OCI-LY1 (cell line): Measurements from ENCODE around the gene WNT6.

Source experiments
- H2AFZ ChIP-seq: fragments of 200-600 bp; sonication (generic), shearing (Covaris generic); 2 replicates; pipeline ENCODE4 v1.6.0; 2014; ENCODE audit warnings: antibody characterized with exemption, mild to moderate bottlenecking, low read length
- H3F3A ChIP-seq: fragments of 200-600 bp; sonication (generic), shearing (Covaris generic); 2 replicates; pipeline ENCODE4 v1.6.0; 2014; ENCODE audit warnings: mild to moderate bottlenecking, antibody characterized with exemption, low read length, moderate library complexity; ENCODE audit not compliant: insufficient read depth
- H3K27ac ChIP-seq: fragments of 200-600 bp; sonication (generic); 2 replicates; pipeline ENCODE4 v1.5.1; 2014; ENCODE audit warnings: low read length, mixed run types, mild to moderate bottlenecking, low read depth; ENCODE audit not compliant: poor library complexity, severe bottlenecking
- H3K27me3 ChIP-seq: fragments of 200-600 bp; sonication (generic); 2 replicates; pipeline ENCODE4 v1.6.0; 2014; ENCODE audit warnings: antibody characterized with exemption, mild to moderate bottlenecking, low read length, moderate library complexity; ENCODE audit not compliant: insufficient read depth
- H3K36me3 ChIP-seq: fragments of 200-600 bp; sonication (generic); 2 replicates; pipeline ENCODE4 v1.6.1; 2014; ENCODE audit warnings: mild to moderate bottlenecking, antibody characterized with exemption, low read length, moderate library complexity, mixed read lengths; ENCODE audit not compliant: insufficient read depth
- H3K4me1 ChIP-seq: fragments of 200-600 bp; sonication (generic); 2 replicates; pipeline ENCODE4 v1.5.1; 2014; ENCODE audit warnings: mild to moderate bottlenecking, low read length, moderate library complexity; ENCODE audit not compliant: insufficient read depth, severe bottlenecking
- H3K4me2 ChIP-seq: fragments of 200-600 bp; sonication (generic), shearing (Covaris generic); 2 replicates; pipeline ENCODE4 v1.6.1; 2014; ENCODE audit warnings: low read length
- H3K4me3 ChIP-seq: fragments of 200-600 bp; sonication (generic); 2 replicates; pipeline ENCODE4 v1.5.1; 2014; ENCODE audit warnings: low read length, low read depth, mild to moderate bottlenecking, mixed read lengths; ENCODE audit not compliant: poor library complexity, severe bottlenecking
- H3K79me2 ChIP-seq: fragments of 200-600 bp; shearing (Covaris generic); 2 replicates; pipeline ENCODE4 v1.6.1; 2016; ENCODE audit warnings: mixed run types, low read length, mixed read lengths; ENCODE audit not compliant: insufficient read depth
- H3K9ac ChIP-seq: fragments of 200-600 bp; sonication (generic), shearing (Covaris generic); 2 replicates; pipeline ENCODE4 v1.6.1; 2014; ENCODE audit warnings: mild to moderate bottlenecking, low read length, mixed read lengths
- H3K9me2 ChIP-seq: fragments of 200-600 bp; sonication (generic), shearing (Covaris generic); 2 replicates; pipeline ENCODE4 v1.6.1; 2014; ENCODE audit warnings: low read depth, mild to moderate bottlenecking, low read length, mixed read lengths
- H3K9me3 ChIP-seq: fragments of 200-600 bp; shearing (Covaris generic); 2 replicates; pipeline ENCODE4 v1.6.1; 2014; ENCODE audit warnings: low read length, mixed read lengths
- H4K20me1 ChIP-seq: fragments of 200-600 bp; sonication (generic), shearing (Covaris generic); 2 replicates; pipeline ENCODE4 v1.6.0; 2016; ENCODE audit warnings: mild to moderate bottlenecking, low read length; ENCODE audit not compliant: insufficient read depth
- EZH2 ChIP-seq: fragments of 200-600 bp; sonication (generic), shearing (Covaris generic); IDR thresholded peaks from 2 replicates; pipeline ENCODE4 v1.8.0; 2017; ENCODE audit warnings: borderline replicate concordance, mixed run types, mild to moderate bottlenecking, antibody characterized with exemption, low read length, moderate library complexity, mixed read lengths
- TF ChIP-seq, protein P1 (sequence below): fragments of 200-600 bp; sonication (generic), shearing (Covaris generic); IDR thresholded peaks from 2 replicates; pipeline ENCODE4 v1.5.1; 2017; ENCODE audit warnings: mild to moderate bottlenecking, antibody characterized with exemption, low read length, moderate library complexity, mixed read lengths

The WNT6 gene

DNA sequence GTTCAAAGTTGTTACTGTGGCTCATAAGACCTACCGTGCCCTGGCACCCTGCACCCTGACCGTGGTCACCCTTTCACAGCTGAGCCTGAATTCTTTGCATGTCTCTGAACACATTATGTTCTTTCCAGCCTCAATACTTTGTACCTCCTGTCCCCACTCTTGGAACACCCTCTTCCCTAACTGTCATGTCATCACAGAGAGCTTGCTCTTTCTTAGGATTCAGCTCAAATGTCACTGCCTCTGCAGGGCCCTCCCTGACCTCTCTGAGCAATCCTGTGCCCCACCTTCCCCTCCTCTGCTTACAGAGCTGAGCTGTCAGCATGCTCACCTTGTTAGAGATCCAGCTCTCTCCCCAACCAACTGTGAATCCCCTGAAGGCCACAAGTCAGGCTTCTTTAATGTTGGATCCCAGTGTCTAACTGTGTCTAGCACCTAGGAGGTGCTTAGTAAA, 43.0 kb upstream of the WNT6 start:
- Histone ChIP-seq H3K9me3 (no peaks in the 10 kb centered on the region), H3K4me2 (no peak overlapping the region), H3K36me3 (no peaks in the 10 kb centered on the region), H3K4me1 (no peaks in the 10 kb centered on the region), H3K79me2 (no peaks in the 10 kb centered on the region), H3K27me3 (0 out of 2 replicates have a peak, but pooled peaks cover 7% of the 10 kb centered on the region), H3K4me3 (no peak overlapping the region), H4K20me1 (no peaks in the 10 kb centered on the region), H3K9ac (no peak overlapping the region), H3F3A (no peaks in the 10 kb centered on the region), H3K9me2 (no peaks in the 10 kb centered on the region), H2AFZ (no peak overlapping the region), H3K27ac (no peak overlapping the region)
- no peak for TF ChIP-seq EZH2
- TF ChIP-seq, protein P1, sequence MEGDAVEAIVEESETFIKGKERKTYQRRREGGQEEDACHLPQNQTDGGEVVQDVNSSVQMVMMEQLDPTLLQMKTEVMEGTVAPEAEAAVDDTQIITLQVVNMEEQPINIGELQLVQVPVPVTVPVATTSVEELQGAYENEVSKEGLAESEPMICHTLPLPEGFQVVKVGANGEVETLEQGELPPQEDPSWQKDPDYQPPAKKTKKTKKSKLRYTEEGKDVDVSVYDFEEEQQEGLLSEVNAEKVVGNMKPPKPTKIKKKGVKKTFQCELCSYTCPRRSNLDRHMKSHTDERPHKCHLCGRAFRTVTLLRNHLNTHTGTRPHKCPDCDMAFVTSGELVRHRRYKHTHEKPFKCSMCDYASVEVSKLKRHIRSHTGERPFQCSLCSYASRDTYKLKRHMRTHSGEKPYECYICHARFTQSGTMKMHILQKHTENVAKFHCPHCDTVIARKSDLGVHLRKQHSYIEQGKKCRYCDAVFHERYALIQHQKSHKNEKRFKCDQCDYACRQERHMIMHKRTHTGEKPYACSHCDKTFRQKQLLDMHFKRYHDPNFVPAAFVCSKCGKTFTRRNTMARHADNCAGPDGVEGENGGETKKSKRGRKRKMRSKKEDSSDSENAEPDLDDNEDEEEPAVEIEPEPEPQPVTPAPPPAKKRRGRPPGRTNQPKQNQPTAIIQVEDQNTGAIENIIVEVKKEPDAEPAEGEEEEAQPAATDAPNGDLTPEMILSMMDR = no peak

DNA sequence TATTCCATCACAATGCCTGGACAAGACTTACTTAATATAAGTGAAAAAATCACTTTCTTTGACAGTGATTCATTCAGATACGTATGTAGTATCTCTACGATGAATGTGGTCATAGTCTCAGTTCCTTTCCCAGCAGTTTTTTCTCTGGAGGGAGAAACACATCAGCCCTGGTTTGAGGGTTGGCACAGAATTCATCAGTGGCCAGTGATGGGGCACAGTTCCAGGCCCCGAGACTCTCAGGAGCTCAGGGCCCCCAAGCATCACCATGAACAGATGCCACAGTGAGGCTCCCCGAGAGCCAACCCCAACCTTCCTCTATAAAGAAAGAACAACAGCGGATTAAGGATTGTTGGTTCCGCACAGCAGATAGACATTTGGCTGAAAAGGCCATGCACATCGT, 40.5 kb upstream of the WNT6 start:
- Histone ChIP-seq H3K9ac (no peak overlapping the region), H3K9me2 (no peaks in the 10 kb centered on the region), H3K4me2 (no peak overlapping the region), H2AFZ (no peak overlapping the region), H3F3A (no peaks in the 10 kb centered on the region), H3K79me2 (no peaks in the 10 kb centered on the region), H4K20me1 (no peaks in the 10 kb centered on the region), H3K27ac (no peak overlapping the region), H3K27me3 (no peaks in the 10 kb centered on the region; the same call in 1 of the 2 replicates), H3K4me3 (no peak overlapping the region), H3K4me1 (no peaks in the 10 kb centered on the region), H3K36me3 (no peaks in the 10 kb centered on the region), H3K9me3 (no peaks in the 10 kb centered on the region)
- no peak for TF ChIP-seq EZH2
- TF ChIP-seq, protein P1 = no peak

GRCh38 chr2:218820746-218821369, 38.7 kb upstream of the WNT6 start:
- Histone ChIP-seq H3K27ac (no peak overlapping the region), H3K9me3 (no peaks in the 10 kb centered on the region), H3K36me3 (no peaks in the 10 kb centered on the region), H3F3A (no peaks in the 10 kb centered on the region), H3K4me1 (no peaks in the 10 kb centered on the region), H3K9me2 (no peaks in the 10 kb centered on the region), H2AFZ (no peak overlapping the region), H3K4me3 (no peak overlapping the region), H3K9ac (no peak overlapping the region), H3K27me3 (no peaks in the 10 kb centered on the region; the same call in 1 of the 2 replicates), H4K20me1 (no peaks in the 10 kb centered on the region), H3K4me2 (no peak overlapping the region), H3K79me2 (no peaks in the 10 kb centered on the region)
- TF ChIP-seq EZH2 = no peak
- TF ChIP-seq, protein P1 = no peak
